WTC11 (cell line): Measurements from ENCODE around the gene OCA2. TPM values are rescaled to one million over a fixed set of nuclear protein-coding genes. Genes with fewer than 3 reads are reported as not detected.

ENCODE experiments used
- ATAC-seq: fragments of 200-7000 bp; cut with Tn5 transposase; 2 replicates; pipeline ENCODE4 v1.10.0; 2021; ENCODE audit warnings: mild to moderate bottlenecking, moderate library complexity
- CTCF ChIA-PET: fragments of 300-600 bp; sonication (Branson Sonifier 250); formaldehyde crosslinking; loops from one replicate; lab custom pipeline; 2021; ENCODE audit warnings: antibody characterized with exemption; lab: Charles Lee
- POLR2A ChIA-PET: fragments of 350-600 bp; sonication (Branson Sonifier 250); formaldehyde crosslinking; loops from one replicate; lab custom pipeline; 2021; ENCODE audit warnings: antibody characterized with exemption; lab: Charles Lee
- DNase-seq: peaks from one replicate; pipeline ENCODE4 v3.0.0; 2021; ENCODE audit warnings: low spot score
- H3K27ac Mint-ChIP-seq: 2 replicates; pipeline ENCODE4 v1.8.0; 2021; ENCODE audit warnings: mixed read lengths
- H3K27me3 Mint-ChIP-seq: 2 replicates; pipeline ENCODE4 v1.8.0; 2021; ENCODE audit warnings: low read depth, mild to moderate bottlenecking, moderate library complexity, mixed read lengths
- H3K36me3 Mint-ChIP-seq: 2 replicates; pipeline ENCODE4 v1.8.0; 2021; ENCODE audit warnings: mixed read lengths
- H3K4me1 Mint-ChIP-seq: 2 replicates; pipeline ENCODE4 v1.8.0; 2022; ENCODE audit warnings: mixed read lengths
- H3K4me3 Mint-ChIP-seq: 2 replicates; pipeline ENCODE4 v1.8.0; 2021; ENCODE audit warnings: mild to moderate bottlenecking, moderate library complexity, mixed read lengths
- H3K9me3 Mint-ChIP-seq: 2 replicates; pipeline ENCODE4 v1.8.0; 2021; ENCODE audit warnings: mixed read lengths
- E2F1 ChIP-seq: sonication (generic); formaldehyde crosslinking; IDR thresholded peaks from 2 replicates; pipeline ENCODE4 v1.8.0; 2022; ENCODE audit warnings: mild to moderate bottlenecking, missing genetic modification reagents
- FOXK1 ChIP-seq: sonication (generic); formaldehyde crosslinking; IDR thresholded peaks from 2 replicates; pipeline ENCODE4 v1.8.0; 2022; ENCODE audit warnings: mild to moderate bottlenecking, moderate library complexity, missing genetic modification reagents
- GABPB1 ChIP-seq: sonication (generic); formaldehyde crosslinking; IDR thresholded peaks from 2 replicates; pipeline ENCODE4 v1.8.1; 2023; ENCODE audit warnings: mild to moderate bottlenecking, missing genetic modification reagents
- IRF1 ChIP-seq: sonication (generic); formaldehyde crosslinking; IDR thresholded peaks from 2 replicates; pipeline ENCODE4 v1.8.0; 2023; ENCODE audit warnings: missing genetic modification reagents
- JAZF1 ChIP-seq: fragments of 250-450 bp; sonication (Bioruptor Pico); IDR thresholded peaks from 2 replicates; pipeline ENCODE4 v1.9.0; 2021; ENCODE audit warnings: moderate library complexity, mild to moderate bottlenecking, inconsistent platforms
- MAX ChIP-seq: sonication (generic); formaldehyde crosslinking; IDR thresholded peaks from 2 replicates; pipeline ENCODE4 v1.8.0; 2022; ENCODE audit warnings: mild to moderate bottlenecking, missing genetic modification reagents
- MYBL2 ChIP-seq: sonication (generic); formaldehyde crosslinking; IDR thresholded peaks from 2 replicates; pipeline ENCODE4 v1.8.1; 2023; ENCODE audit warnings: mild to moderate bottlenecking, moderate library complexity, missing genetic modification reagents
- NFATC4 ChIP-seq: fragments of 250-450 bp; sonication (Bioruptor Pico); IDR thresholded peaks from 2 replicates; pipeline ENCODE4 v1.9.0; 2021; ENCODE audit warnings: mild to moderate bottlenecking
- NFE2L1 ChIP-seq: sonication (generic); formaldehyde crosslinking; IDR thresholded peaks from 2 replicates; pipeline ENCODE4 v1.8.1; 2023; ENCODE audit warnings: missing genetic modification reagents
- NR2C2 ChIP-seq: sonication (generic); formaldehyde crosslinking; IDR thresholded peaks from 2 replicates; pipeline ENCODE4 v1.8.0; 2022; ENCODE audit warnings: mild to moderate bottlenecking, missing genetic modification reagents
- RELA ChIP-seq: sonication (generic); formaldehyde crosslinking; IDR thresholded peaks from 2 replicates; pipeline ENCODE4 v1.8.1; 2022; ENCODE audit warnings: missing genetic modification reagents, mild to moderate bottlenecking, borderline replicate concordance
- TEAD1 ChIP-seq: sonication (generic); formaldehyde crosslinking; IDR thresholded peaks from 2 replicates; pipeline ENCODE4 v1.8.0; 2022; ENCODE audit warnings: mild to moderate bottlenecking, missing genetic modification reagents
- TEAD4 ChIP-seq: sonication (generic); formaldehyde crosslinking; IDR thresholded peaks from 2 replicates; pipeline ENCODE4 v1.8.0; 2022; ENCODE audit warnings: mild to moderate bottlenecking, missing genetic modification reagents
- TP53 ChIP-seq: sonication (generic); formaldehyde crosslinking; IDR thresholded peaks from 2 replicates; pipeline ENCODE4 v1.8.1; 2023; ENCODE audit warnings: mild to moderate bottlenecking, missing genetic modification reagents
- USF2 ChIP-seq: sonication (generic); formaldehyde crosslinking; IDR thresholded peaks from 2 replicates; pipeline ENCODE4 v1.8.1; 2023; ENCODE audit warnings: mild to moderate bottlenecking, missing genetic modification reagents, moderate library complexity
- ZBTB21 ChIP-seq: sonication (generic); formaldehyde crosslinking; IDR thresholded peaks from 2 replicates; pipeline ENCODE4 v1.8.1; 2023; ENCODE audit warnings: mild to moderate bottlenecking, missing genetic modification reagents, borderline replicate concordance
- ZNF317 ChIP-seq: sonication (generic); formaldehyde crosslinking; IDR thresholded peaks from 2 replicates; pipeline ENCODE4 v1.8.1; 2023; ENCODE audit warnings: low read depth, mild to moderate bottlenecking, moderate library complexity, missing genetic modification reagents, borderline replicate concordance
- total RNA-seq: library from RNA; stranded (reverse); gene quantifications from 3 replicates; pipeline ENCODE4 v1.2.3, GENCODE V29; 2021
- TF ChIP-seq, protein P1 (sequence below): sonication (generic); formaldehyde crosslinking; IDR thresholded peaks from 2 replicates; pipeline ENCODE4 v1.8.0; 2023; ENCODE audit warnings: missing genetic modification reagents, mild to moderate bottlenecking, borderline replicate concordance

Gene OCA2
- total RNA-seq, 1 experiment from 2014 or later, result 0.39 TPM

DNA sequence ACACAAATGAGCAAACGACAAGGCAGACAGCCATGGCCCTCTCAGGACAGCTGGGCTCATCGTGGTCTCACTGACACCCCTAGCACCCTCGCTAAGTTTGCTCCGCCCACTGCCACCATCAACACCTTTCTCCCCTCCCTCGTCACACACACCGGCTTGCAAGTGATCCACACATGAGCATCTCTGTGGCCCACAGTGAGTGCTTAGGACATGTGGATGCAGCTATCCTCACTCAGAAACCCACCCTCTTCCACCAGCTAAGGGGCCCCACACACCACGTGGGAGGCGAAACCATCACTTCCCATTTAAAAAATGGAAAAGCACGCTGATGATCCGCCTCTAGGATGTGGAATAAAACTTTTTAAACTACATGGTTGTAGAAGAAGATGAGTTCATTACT lies 105.6 kb downstream of the OCA2 start:
- H3K4me3 Mint-ChIP-seq, result no peak overlapping the region
- POLR2A ChIA-PET, result no interaction called here
- H3K27me3 Mint-ChIP-seq, result peaks cover 2% of the 10 kb centered on the region; the same call in 1 of the 2 replicates
- no peaks in the 10 kb centered on the region for H3K36me3 Mint-ChIP-seq
- DNase-seq (no peak), ATAC-seq (no peak)
- CTCF ChIA-PET, result interaction anchor here (1.3 kb wide), 1 partner anchor 28 kb away, joined by 4 read pairs; no protein-coding TSS in a partner anchor
- TF ChIP-seq FOXK1 (CRISPR knock-in tag), result no peak
- no peak for TF ChIP-seq E2F1 (CRISPR knock-in tag)
- no peak for TF ChIP-seq MYBL2 (CRISPR knock-in tag)
- TF ChIP-seq ZNF317, result no peak
- peaks cover 8% of the 10 kb centered on the region for H3K9me3 Mint-ChIP-seq
- no peaks in the 10 kb centered on the region for H3K4me1 Mint-ChIP-seq
- H3K27ac Mint-ChIP-seq, result no peak overlapping the region

- POLR2A ChIA-PET, result no interaction called here
- Mint-ChIP-seq H3K9me3 (no peaks in the 10 kb centered on the region; the same call in 1 of the 2 replicates), H3K27ac (no peak overlapping the region), H3K4me3 (no peak overlapping the region), H3K4me1 (no peaks in the 10 kb centered on the region), H3K36me3 (no peaks in the 10 kb centered on the region), H3K27me3 (no peaks in the 10 kb centered on the region)
- no peak for ATAC-seq
- TF ChIP-seq MAX (CRISPR knock-in tag) (no peak), NFATC4 (CRISPR knock-in tag) (no peak)
- CTCF ChIA-PET, result interaction anchor here (2.3 kb wide), 1 partner anchor 31 kb away, joined by 6 read pairs; no protein-coding TSS in a partner anchor
- no peak for DNase-seq
Observed at GRCh38 chr15:27990521-27991515, 108.3 kb downstream of the OCA2 start.

GRCh38 chr15:27989838-27990237 lies 109.3 kb downstream of the OCA2 start:
- no peak for DNase-seq

More at GRCh38 chr15:27989838-27990237, 109.3 kb downstream of the OCA2 start:
- H3K4me3 Mint-ChIP-seq, result no peak overlapping the region
- H3K27ac Mint-ChIP-seq, result no peak overlapping the region
- TF ChIP-seq ZBTB21 (CRISPR knock-in tag) (no peak), IRF1 (CRISPR knock-in tag) (no peak), USF2 (CRISPR knock-in tag) (no peak), NR2C2 (CRISPR knock-in tag) (no peak), NFE2L1 (CRISPR knock-in tag) (no peak), MAX (CRISPR knock-in tag) (no peak), TP53 (CRISPR knock-in tag) (no peak), GABPB1 (CRISPR knock-in tag) (no peak), JAZF1 (no peak), RELA (CRISPR knock-in tag) (no peak), TEAD4 (no peak), TEAD1 (CRISPR knock-in tag) (no peak)
- TF ChIP-seq, protein P1, sequence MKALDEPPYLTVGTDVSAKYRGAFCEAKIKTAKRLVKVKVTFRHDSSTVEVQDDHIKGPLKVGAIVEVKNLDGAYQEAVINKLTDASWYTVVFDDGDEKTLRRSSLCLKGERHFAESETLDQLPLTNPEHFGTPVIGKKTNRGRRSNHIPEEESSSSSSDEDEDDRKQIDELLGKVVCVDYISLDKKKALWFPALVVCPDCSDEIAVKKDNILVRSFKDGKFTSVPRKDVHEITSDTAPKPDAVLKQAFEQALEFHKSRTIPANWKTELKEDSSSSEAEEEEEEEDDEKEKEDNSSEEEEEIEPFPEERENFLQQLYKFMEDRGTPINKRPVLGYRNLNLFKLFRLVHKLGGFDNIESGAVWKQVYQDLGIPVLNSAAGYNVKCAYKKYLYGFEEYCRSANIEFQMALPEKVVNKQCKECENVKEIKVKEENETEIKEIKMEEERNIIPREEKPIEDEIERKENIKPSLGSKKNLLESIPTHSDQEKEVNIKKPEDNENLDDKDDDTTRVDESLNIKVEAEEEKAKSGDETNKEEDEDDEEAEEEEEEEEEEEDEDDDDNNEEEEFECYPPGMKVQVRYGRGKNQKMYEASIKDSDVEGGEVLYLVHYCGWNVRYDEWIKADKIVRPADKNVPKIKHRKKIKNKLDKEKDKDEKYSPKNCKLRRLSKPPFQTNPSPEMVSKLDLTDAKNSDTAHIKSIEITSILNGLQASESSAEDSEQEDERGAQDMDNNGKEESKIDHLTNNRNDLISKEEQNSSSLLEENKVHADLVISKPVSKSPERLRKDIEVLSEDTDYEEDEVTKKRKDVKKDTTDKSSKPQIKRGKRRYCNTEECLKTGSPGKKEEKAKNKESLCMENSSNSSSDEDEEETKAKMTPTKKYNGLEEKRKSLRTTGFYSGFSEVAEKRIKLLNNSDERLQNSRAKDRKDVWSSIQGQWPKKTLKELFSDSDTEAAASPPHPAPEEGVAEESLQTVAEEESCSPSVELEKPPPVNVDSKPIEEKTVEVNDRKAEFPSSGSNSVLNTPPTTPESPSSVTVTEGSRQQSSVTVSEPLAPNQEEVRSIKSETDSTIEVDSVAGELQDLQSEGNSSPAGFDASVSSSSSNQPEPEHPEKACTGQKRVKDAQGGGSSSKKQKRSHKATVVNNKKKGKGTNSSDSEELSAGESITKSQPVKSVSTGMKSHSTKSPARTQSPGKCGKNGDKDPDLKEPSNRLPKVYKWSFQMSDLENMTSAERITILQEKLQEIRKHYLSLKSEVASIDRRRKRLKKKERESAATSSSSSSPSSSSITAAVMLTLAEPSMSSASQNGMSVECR, result no peak
- H3K4me1 Mint-ChIP-seq, result no peaks in the 10 kb centered on the region
- POLR2A ChIA-PET, result no interaction called here
- H3K27me3 Mint-ChIP-seq, result no peaks in the 10 kb centered on the region
- ATAC-seq, result no peak
- H3K36me3 Mint-ChIP-seq, result no peaks in the 10 kb centered on the region
- H3K9me3 Mint-ChIP-seq, result no peaks in the 10 kb centered on the region; the same call in 1 of the 2 replicates
- CTCF ChIA-PET, result interaction anchor here (2.3 kb wide), 1 partner anchor 32 kb away, joined by 6 read pairs; no protein-coding TSS in a partner anchor
